A204.1 (cell line): ENCODE data around the gene C1orf210.

Experiments used
- FAIRE-seq: peaks from 2 replicates; lab custom pipeline; 2012; peaks lifted over from hg19 to GRCh38; lab: Jason Lieb, UNC

C1orf210 gene

GRCh38 chr1:43285269-43285990 lies at the start of gene C1orf210:
TSS of gene C1orf210 (minus strand) at chr1:43285581. CDS start at chr1:43283270, 2,311 bp downstream.
- FAIRE-seq = no peak

- no peak for FAIRE-seq
Measured at GRCh38 chr1:43334453-43335205, 49.2 kb upstream of the C1orf210 start.

- FAIRE-seq = no peak
Measured at GRCh38 chr1:43331688-43332087, 46.3 kb upstream of the C1orf210 start.

GRCh38 chr1:43329995-43330751 lies 44.8 kb upstream of the C1orf210 start:
- no peak for FAIRE-seq

- no peak for FAIRE-seq
Measured at GRCh38 chr1:43327549-43328292, 42.3 kb upstream of the C1orf210 start.

- no peak for FAIRE-seq
Measured at GRCh38 chr1:43325381-43325780, 40.0 kb upstream of the C1orf210 start.

- no peak for FAIRE-seq
Measured at GRCh38 chr1:43324810-43325209, 39.4 kb upstream of the C1orf210 start.

- no peak for FAIRE-seq
Measured at GRCh38 chr1:43322506-43322905, 37.1 kb upstream of the C1orf210 start.

- FAIRE-seq = no peak
Measured at GRCh38 chr1:43321331-43321891, 36.0 kb upstream of the C1orf210 start.

GRCh38 chr1:43319766-43320165 lies 34.4 kb upstream of the C1orf210 start:
- no peak for FAIRE-seq

- no peak for FAIRE-seq
Measured at GRCh38 chr1:43319288-43319687, 33.9 kb upstream of the C1orf210 start.

GRCh38 chr1:43318831-43319230 lies 33.5 kb upstream of the C1orf210 start:
- no peak for FAIRE-seq

GRCh38 chr1:43317817-43318471 lies 32.6 kb upstream of the C1orf210 start:
- no peak for FAIRE-seq

GRCh38 chr1:43316738-43317520 lies 31.5 kb upstream of the C1orf210 start:
- FAIRE-seq = no peak

- FAIRE-seq = no peak
Measured at GRCh38 chr1:43315963-43316737, 30.8 kb upstream of the C1orf210 start.

GRCh38 chr1:43315481-43315880 lies 30.1 kb upstream of the C1orf210 start:
- no peak for FAIRE-seq

- no peak for FAIRE-seq
Measured at GRCh38 chr1:43314233-43314632, 28.9 kb upstream of the C1orf210 start.

- FAIRE-seq = no peak
Measured at GRCh38 chr1:43313771-43314170, 28.4 kb upstream of the C1orf210 start.

GRCh38 chr1:43312663-43313515 lies 27.5 kb upstream of the C1orf210 start:
- no peak for FAIRE-seq
